Neural crest cell (in vitro differentiated cells): Measurements from ENCODE around the gene WWOX. TPM values are rescaled to one million over a fixed set of nuclear protein-coding genes. Genes with fewer than 3 reads are reported as not detected.
A peak's percentile ranks its signal among the peaks of the same experiment; 100 is the strongest.

Experiments
- DNase-seq: peaks from one replicate; pipeline ENCODE4 v3.0.0; 2021; ENCODE audit warnings: low read depth, mixed read lengths, low spot score
- H3K27ac Mint-ChIP-seq: one replicate; pipeline ENCODE4 v1.8.0; 2021; ENCODE audit warnings: mild to moderate bottlenecking, mixed read lengths; ENCODE audit not compliant: unreplicated experiment
- H3K27me3 Mint-ChIP-seq: 2 replicates; pipeline ENCODE4 v1.8.0; 2021; ENCODE audit warnings: low read depth, mild to moderate bottlenecking, mixed read lengths
- H3K36me3 Mint-ChIP-seq: 2 replicates; pipeline ENCODE4 v1.8.0; 2021; ENCODE audit warnings: low read depth, mild to moderate bottlenecking, mixed read lengths
- H3K4me1 Mint-ChIP-seq: 2 replicates; pipeline ENCODE4 v1.8.0; 2021; ENCODE audit warnings: mixed read lengths
- H3K4me3 Mint-ChIP-seq: one replicate; pipeline ENCODE4 v1.8.0; 2021; ENCODE audit warnings: mild to moderate bottlenecking, mixed read lengths
- H3K9me3 Mint-ChIP-seq: 2 replicates; pipeline ENCODE4 v1.8.0; 2021; ENCODE audit warnings: mixed read lengths
- total RNA-seq: library from RNA; stranded (reverse); gene quantifications from 2 replicates; pipeline ENCODE4 v1.2.1, GENCODE V29; 2021
- TF ChIP-seq, protein P1 (sequence below): fragments of 200-600 bp; sonication (generic); conservative IDR thresholded peaks from 2 replicates; pipeline ENCODE4 v1.5.0; 2021; ENCODE audit warnings: antibody characterized with exemption, mild to moderate bottlenecking

WWOX gene
- total RNA-seq, 1 donor from 2014 or later = 30.5 TPM

DNA sequence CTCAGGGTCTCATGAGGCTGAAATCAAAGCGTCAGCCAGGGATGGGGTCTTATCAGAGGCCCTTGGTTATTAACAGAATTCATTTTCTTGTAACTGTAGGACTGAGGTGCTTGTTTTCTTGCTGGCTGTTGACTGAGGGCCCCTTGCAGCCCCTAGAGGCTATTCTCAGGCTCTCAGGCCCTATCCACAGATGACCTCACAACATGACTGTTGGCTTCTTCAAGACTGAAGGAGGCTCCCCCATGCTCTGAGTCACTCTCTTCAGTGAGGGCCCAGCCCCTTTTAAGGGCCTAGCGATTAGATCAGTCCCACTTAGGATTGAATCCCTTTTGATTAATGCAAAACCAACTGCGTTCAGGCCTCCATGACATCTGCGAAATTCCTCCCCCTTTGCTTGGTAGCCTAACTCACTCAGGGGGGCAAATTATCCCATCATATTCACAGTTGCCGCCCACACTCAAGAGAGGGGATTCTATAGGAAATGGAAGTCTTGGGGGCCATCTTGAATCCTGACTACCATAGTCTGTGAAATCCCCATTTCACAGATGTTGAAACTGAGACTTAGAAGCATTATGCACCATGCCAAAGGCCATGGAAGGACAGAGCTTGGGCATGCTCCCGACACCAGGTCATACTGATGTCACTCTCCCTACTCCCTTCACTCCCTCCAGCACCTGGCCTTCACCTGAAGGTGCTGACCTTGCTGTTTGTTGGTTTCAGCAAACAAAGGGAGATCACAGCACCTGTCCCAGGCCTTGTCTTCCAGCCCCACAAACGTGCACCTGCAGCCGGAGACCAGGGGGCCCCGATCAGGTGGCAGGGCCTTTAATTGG lies 908.8 kb downstream of the WWOX start:
- Mint-ChIP-seq H3K36me3 (no peaks in the 10 kb centered on the region), H3K4me3 (no peak overlapping the region), H3K4me1 (peaks cover 8% of the 10 kb centered on the region), H3K27me3 (peaks cover 2% of the 10 kb centered on the region), H3K9me3 (no peaks in the 10 kb centered on the region), H3K27ac (no peak overlapping the region)
- DNase-seq = no peak
- TF ChIP-seq, protein P1, sequence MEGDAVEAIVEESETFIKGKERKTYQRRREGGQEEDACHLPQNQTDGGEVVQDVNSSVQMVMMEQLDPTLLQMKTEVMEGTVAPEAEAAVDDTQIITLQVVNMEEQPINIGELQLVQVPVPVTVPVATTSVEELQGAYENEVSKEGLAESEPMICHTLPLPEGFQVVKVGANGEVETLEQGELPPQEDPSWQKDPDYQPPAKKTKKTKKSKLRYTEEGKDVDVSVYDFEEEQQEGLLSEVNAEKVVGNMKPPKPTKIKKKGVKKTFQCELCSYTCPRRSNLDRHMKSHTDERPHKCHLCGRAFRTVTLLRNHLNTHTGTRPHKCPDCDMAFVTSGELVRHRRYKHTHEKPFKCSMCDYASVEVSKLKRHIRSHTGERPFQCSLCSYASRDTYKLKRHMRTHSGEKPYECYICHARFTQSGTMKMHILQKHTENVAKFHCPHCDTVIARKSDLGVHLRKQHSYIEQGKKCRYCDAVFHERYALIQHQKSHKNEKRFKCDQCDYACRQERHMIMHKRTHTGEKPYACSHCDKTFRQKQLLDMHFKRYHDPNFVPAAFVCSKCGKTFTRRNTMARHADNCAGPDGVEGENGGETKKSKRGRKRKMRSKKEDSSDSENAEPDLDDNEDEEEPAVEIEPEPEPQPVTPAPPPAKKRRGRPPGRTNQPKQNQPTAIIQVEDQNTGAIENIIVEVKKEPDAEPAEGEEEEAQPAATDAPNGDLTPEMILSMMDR = no peak

GRCh38 chr16:79008869-79009179 lies 909.4 kb downstream of the WWOX start:
- Mint-ChIP-seq H3K4me1 (peaks cover 10% of the 10 kb centered on the region), H3K4me3 (no peak overlapping the region), H3K36me3 (no peaks in the 10 kb centered on the region), H3K27ac (no peak overlapping the region), H3K27me3 (no peaks in the 10 kb centered on the region), H3K9me3 (no peaks in the 10 kb centered on the region)
- TF ChIP-seq, protein P1 = no peak
- no peak for DNase-seq

DNA sequence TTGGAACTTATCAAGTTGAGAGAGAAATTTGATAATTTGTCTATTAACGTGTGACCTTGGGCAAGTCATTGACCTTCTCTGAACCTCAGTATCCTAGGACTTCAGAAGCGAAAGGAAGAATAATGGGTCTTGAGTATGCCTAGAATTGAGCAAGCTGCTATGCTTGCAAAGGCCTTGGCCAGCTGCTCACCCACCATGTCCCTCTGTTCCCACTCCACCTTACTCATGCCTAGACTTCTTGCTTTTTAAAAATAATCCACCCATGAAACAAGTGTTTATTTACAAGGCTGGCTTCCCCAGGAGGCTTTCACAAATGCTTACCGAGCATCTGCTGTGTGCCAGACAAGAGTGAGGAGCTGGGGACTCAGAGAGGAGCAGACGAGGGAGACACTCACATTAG lies 910.4 kb downstream of the WWOX start:
- Mint-ChIP-seq H3K27ac (no peak overlapping the region), H3K36me3 (no peaks in the 10 kb centered on the region), H3K9me3 (no peaks in the 10 kb centered on the region), H3K4me1 (peaks cover 10% of the 10 kb centered on the region), H3K4me3 (no peak overlapping the region), H3K27me3 (no peaks in the 10 kb centered on the region)
- TF ChIP-seq, protein P1 = no peak
- no peak for DNase-seq

DNA sequence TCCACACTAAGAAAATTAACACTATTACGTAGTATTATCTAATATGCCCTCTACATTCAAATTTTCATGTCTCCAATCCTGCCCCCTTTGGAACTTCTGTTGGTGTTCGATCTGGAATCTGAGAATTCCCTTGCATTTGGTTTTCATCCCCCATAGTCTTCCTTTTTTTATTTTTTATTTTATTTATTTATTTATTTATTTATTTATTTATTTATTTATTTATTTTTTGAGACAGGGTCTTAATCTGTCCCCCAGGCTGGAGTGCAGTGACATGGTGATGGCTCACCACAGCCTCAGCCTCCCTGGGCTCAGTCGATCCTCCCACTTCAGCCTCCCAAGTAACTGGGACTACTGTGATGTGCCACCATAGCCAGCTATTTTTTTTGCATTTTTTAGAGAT lies 911.8 kb downstream of the WWOX start:
- Mint-ChIP-seq H3K27ac (no peak overlapping the region), H3K9me3 (no peaks in the 10 kb centered on the region), H3K4me1 (peaks cover 10% of the 10 kb centered on the region), H3K27me3 (no peaks in the 10 kb centered on the region), H3K4me3 (no peak overlapping the region), H3K36me3 (peaks cover 3% of the 10 kb centered on the region)
- TF ChIP-seq, protein P1 = no peak
- DNase-seq = no peak

GRCh38 chr16:79012671-79013434 lies 913.4 kb downstream of the WWOX start:
- Mint-ChIP-seq H3K27me3 (no peaks in the 10 kb centered on the region), H3K4me3 (no peak overlapping the region), H3K4me1 (peaks cover 10% of the 10 kb centered on the region), H3K27ac (peak overlapping the region; percentile 57), H3K36me3 (peaks cover 3% of the 10 kb centered on the region), H3K9me3 (no peaks in the 10 kb centered on the region)
- TF ChIP-seq, protein P1 = peak; percentile 24
- DNase-seq = no peak
